K562 (cell line): ENCODE measurements around the gene GPR78. TPM values are rescaled to one million over a fixed set of nuclear protein-coding genes. Genes with fewer than 3 reads are reported as not detected.

ENCODE experiments used
- ATAC-seq: fragments of 200-7000 bp; cut with Tn5 transposase; 3 replicates; pipeline ENCODE4 v1.9.1; 2020; ENCODE audit warnings: moderate library complexity
- BruUV-seq: library from RNA; stranded (reverse); fragments of 400-500 nt; replicated peaks from 2 replicates; lab custom pipeline; 2021; lab: Mats Ljungman, UMichigan
- CTCF ChIA-PET: fragments of 300-600 bp; formaldehyde crosslinking; extraction: SDS; loops from one replicate; lab custom pipeline; 2021; ENCODE audit warnings: low intra/inter-chr PET ratio; lab: Yijun Ruan, JAX
- POLR2A ChIA-PET: fragments of 300-600, 350-650 bp; sonication (Branson Sonifier 250); formaldehyde crosslinking; extraction: SDS; loops from one replicate; lab custom pipeline; 2021; ENCODE audit warnings: antibody characterized with exemption, inconsistent platforms; lab: Yijun Ruan, JAX
- DNase-seq, 4 experiments: peaks; one replicate each; pipeline versions ENCODE4 v3.0.0 to v3.0.0-alpha.2; 2011 to 2018; ENCODE audit warnings: low spot score in 3 of 4, mixed read lengths in 3 of 4; ENCODE audit errors: extremely low read depth in 1 of 4
- FAIRE-seq: peaks from 2 replicates; lab custom pipeline; 2011; peaks lifted over from hg19 to GRCh38; lab: Jason Lieb, UNC
- H2AFZ ChIP-seq: 2 replicates; pipeline ENCODE4 v1.6.0; 2011; ENCODE audit warnings: low read depth, low read length, control low read depth, inconsistent platforms
- H3K27ac ChIP-seq: fragments of 200-600 bp; 3 replicates; pipeline ENCODE4 v1.8.0; 2011; ENCODE audit warnings: low read depth, mild to moderate bottlenecking, control low read depth, inconsistent platforms, low read length, moderate library complexity, mixed read lengths; ENCODE audit errors: extremely low read depth
- H3K27me3 ChIP-seq, 2 experiments: fragments of 300-600 bp in 1 of 2; 2 replicates in 1 of 2; 3 replicates in 1 of 2; pipeline versions ENCODE4 v1.6.0 to v1.8.0; 2011; ENCODE audit warnings: inconsistent platforms in 2 of 2, low read length in 2 of 2, mild to moderate bottlenecking in 1 of 2, mixed read lengths in 1 of 2, moderate library complexity in 1 of 2; ENCODE audit not compliant: control insufficient read depth in 2 of 2, insufficient read depth in 2 of 2
- H3K36me3 ChIP-seq: fragments of 300-600 bp; 3 replicates; pipeline ENCODE4 v1.8.0; 2011; ENCODE audit warnings: mild to moderate bottlenecking, low read length, inconsistent platforms; ENCODE audit not compliant: control insufficient read depth, insufficient read depth
- H3K4me1 ChIP-seq, 2 experiments: fragments of 200-600 bp in 1 of 2; replicated peaks in 1 of 2; 2 replicates in 1 of 2; 3 replicates in 1 of 2; pipeline versions ENCODE4 v1.5.1 to v1.8.0; 2011; ENCODE audit warnings: inconsistent platforms in 2 of 2, low read length in 2 of 2, mild to moderate bottlenecking in 1 of 2, mixed read lengths in 1 of 2, moderate library complexity in 1 of 2; ENCODE audit not compliant: control insufficient read depth in 2 of 2, insufficient read depth in 2 of 2
- H3K4me2 ChIP-seq: 2 replicates; pipeline ENCODE4 v1.6.1; 2011; ENCODE audit warnings: low read length, control low read depth, inconsistent platforms, mixed read lengths; ENCODE audit not compliant: insufficient read depth
- H3K4me3 ChIP-seq: fragments of 200-600 bp; sonication (generic), shearing (Covaris generic); 2 replicates; pipeline ENCODE4 v1.5.1; 2016; ENCODE audit warnings: control low read depth, inconsistent platforms
- H3K79me2 ChIP-seq: fragments of 200-600 bp; 3 replicates; pipeline ENCODE4 v1.8.0; 2011; ENCODE audit warnings: low read length, inconsistent platforms; ENCODE audit not compliant: control insufficient read depth, insufficient read depth
- H3K9ac ChIP-seq, 2 experiments: 2 replicates each; pipeline versions ENCODE4 v1.6.0 to v1.6.1; 2011; ENCODE audit warnings: low read depth in 2 of 2, low read length in 2 of 2, control low read depth in 1 of 2, inconsistent platforms in 1 of 2, mild to moderate bottlenecking in 1 of 2, mixed read lengths in 1 of 2; ENCODE audit not compliant: insufficient read depth in 1 of 2
- H3K9me1 ChIP-seq: one replicate; pipeline ENCODE4 v1.6.0; 2011; ENCODE audit warnings: inconsistent platforms, mild to moderate bottlenecking, low read length, moderate library complexity; ENCODE audit not compliant: control insufficient read depth, insufficient read depth
- H3K9me3 ChIP-seq: replicated peaks from 2 replicates; pipeline ENCODE4 v1.5.1; 2011; ENCODE audit warnings: low read depth, low read length, inconsistent platforms; ENCODE audit not compliant: control insufficient read depth, insufficient read depth
- H4K20me1 ChIP-seq: replicated peaks from 2 replicates; pipeline ENCODE4 v1.6.1; 2011; ENCODE audit warnings: low read length, inconsistent platforms, mixed read lengths; ENCODE audit not compliant: control insufficient read depth, insufficient read depth
- ATF1 ChIP-seq, 2 experiments: fragments of 450-650 bp in 1 of 2; IDR thresholded peaks; 2 replicates each; pipeline ENCODE4 v1.6.1; 2016; ENCODE audit warnings: missing compliant biosample characterization in 1 of 2, missing genetic modification characterization in 1 of 2
- HSF4 ChIP-seq: fragments of 250-450 bp; sonication (Bioruptor Pico); IDR thresholded peaks from 2 replicates; pipeline ENCODE4 v2.1.2; 2022; ENCODE audit warnings: mild to moderate bottlenecking, moderate library complexity, borderline replicate concordance
- PRPF4 ChIP-seq: fragments of 200-400 bp; formaldehyde crosslinking; IDR thresholded peaks from one replicate; pipeline ENCODE4 v1.6.1; 2017; ENCODE audit warnings: low read length, low read depth, mild to moderate bottlenecking; ENCODE audit not compliant: insufficient read depth, poor library complexity, severe bottlenecking
- ZNF551 ChIP-seq: fragments of 250-450 bp; sonication (Bioruptor Pico); IDR thresholded peaks from 2 replicates; pipeline ENCODE4 v1.5.0; 2021; ENCODE audit warnings: mild to moderate bottlenecking, moderate library complexity
- WGBS: fragments of 100-300 bp; shearing (Covaris generic); methylation state at CpG from one replicate; pipeline ENCODE4 v1.1.6; 2016; ENCODE audit warnings: low coverage, mixed read lengths; ENCODE audit not compliant: insufficient coverage; ENCODE audit errors: missing lambda C conversion rate; 5-methylcytosine and 5-hydroxymethylcytosine counted together
- in situ Hi-C: fragments of 300-500 bp; cut with MboI; formaldehyde crosslinking; loops from 4 replicates; pipeline ENCODE4 v1.15.0; 2018; ENCODE audit warnings: inconsistent platforms, mixed read lengths
- intact Hi-C: fragments of 100-400 bp; cut with micrococcal nuclease; formaldehyde crosslinking; loops from 2 replicates; pipeline ENCODE4 v1.14.2; 2022
- polyA plus RNA-seq, 8 experiments: library from polyadenylated mRNA; depleted of rRNA in 4 of 8; stranded (reverse) in 5 of 8; unstranded in 3 of 8; fragments of >200 nt; fragmentation: Nextera tagmentation in 2 of 8; fragmentation: Illumina TruSeq in 1 of 8; extraction: Ambion mirVana in 2 of 8; extraction: Trizol in 1 of 8; gene quantifications; 2 replicates each; pipeline versions ENCODE4 v1.2.1 to v1.2.3, GENCODE V29; 2011 to 2014; ENCODE audit warnings: inconsistent platforms in 1 of 8, missing spikeins in 1 of 8
- total RNA-seq, 7 experiments: library from RNA; depleted of rRNA in 6 of 7; stranded (reverse); fragments of >200 nt in 6 of 7; fragmentation: Illumina TruSeq in 2 of 7; extraction: Trizol in 2 of 7; gene quantifications; 2 replicates each; pipeline versions ENCODE4 v1.2.1 to v1.2.3, GENCODE V29; 2011 to 2021; ENCODE audit warnings: low replicate concordance in 1 of 7

GPR78 gene
- total and polyA plus RNA-seq, 9 of the 15 experiments (the other 6 are each of a cell fraction or from before 2014, with no cell fraction given): 0.04 to 0.13 (median 0.07) TPM; not detected in 4

DNA sequence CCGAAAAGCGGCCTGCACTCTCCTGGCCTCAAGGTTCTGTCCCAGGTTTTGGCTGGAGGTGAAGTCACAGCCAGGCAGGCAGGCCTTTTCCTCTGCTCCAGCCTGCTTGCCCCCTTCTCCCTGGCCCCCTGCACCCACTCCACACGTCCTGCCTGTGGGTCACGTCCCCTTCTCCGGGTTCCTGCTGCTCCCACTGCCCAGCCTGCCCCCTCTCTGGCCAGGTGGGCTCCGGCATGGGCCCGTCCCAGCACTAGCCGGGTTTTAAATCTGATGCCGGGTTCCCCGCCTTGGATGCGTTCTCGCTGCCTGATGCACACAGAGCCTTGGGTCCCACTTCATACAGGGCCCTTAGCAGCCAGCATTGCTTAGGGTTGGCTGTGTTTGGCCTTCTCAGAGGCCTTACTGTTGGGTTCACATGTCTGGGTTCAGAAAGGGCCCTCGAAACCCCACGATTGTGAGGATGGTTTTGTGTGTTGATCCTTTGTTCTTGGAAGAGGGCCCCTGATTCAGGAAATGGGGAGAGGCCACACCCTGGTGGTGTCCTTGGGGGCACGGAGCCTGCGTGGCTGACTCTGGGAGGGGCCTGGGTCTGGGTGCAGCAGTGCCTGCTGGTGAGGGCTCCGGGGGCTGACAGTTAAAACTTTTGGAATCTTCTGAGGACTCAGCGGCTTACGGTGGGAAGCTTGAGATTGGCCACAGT is 18.3 kb downstream of the GPR78 start:
- ATAC-seq (no peak), FAIRE-seq (no peak), DNase-seq (no peak)
- in situ Hi-C loops (loop anchor here (5.0 kb wide), 1 partner anchor 136 kb away; no protein-coding TSS in a partner anchor), intact Hi-C loops (no loop called here)
- Histone ChIP-seq H3K4me1 (peaks cover 8 to 32% of the 10 kb centered on the region in 2 experiments; a peak in 3 of 5 replicates), H4K20me1 (peaks cover 4% of the 10 kb centered on the region; the same call in 1 of the 2 replicates), H3K4me3 (no peak overlapping the region), H3K9ac (peak overlapping the region in 1 of 2 experiments; percentile 35; a peak in 1 of 4 replicates), H2AFZ (no peak overlapping the region), H3K27ac (no peak overlapping the region), H3K9me1 (no peaks in the 10 kb centered on the region), H3K4me2 (no peak overlapping the region), H3K9me3 (no peaks in the 10 kb centered on the region), H3K79me2 (no peaks in the 10 kb centered on the region; the same call in 2 of the 3 replicates), H3K36me3 (no peaks in the 10 kb centered on the region), H3K27me3 (no peaks in the 10 kb centered on the region; a peak in 1 of 5 replicates)
- ChIA-PET CTCF (interaction anchor here (1.3 kb wide), 1 partner anchor 130 kb away, joined by 5 read pairs; no protein-coding TSS in a partner anchor), POLR2A (interaction anchor here (0.5 to 0.6 kb wide), 2 partner anchors 269 to 346 kb away, joined by 3 to 5 read pairs; no protein-coding TSS in a partner anchor)
- no peak for TF ChIP-seq ZNF551 (CRISPR knock-in tag)
- no peak for TF ChIP-seq PRPF4
- no peak for TF ChIP-seq HSF4
- no peak for TF ChIP-seq ATF1 (CRISPR knock-in tag; IDR thresholded peaks at IDR 0.05)
- TF ChIP-seq ATF1 (tag; IDR thresholded peaks at IDR 0.05): no peak
- WGBS: 38% methylated on average over 15 of the region's 19 CpGs
- BruUV-seq: no TSS peak
